ENCODE measurements around the gene TRABD2B.

- TF ChIP-seq CTCF (conservative IDR thresholded peaks at IDR 0.05; ENCODE audit: low read depth, low read length), result no peak
- TF ChIP-seq USF2 (IDR thresholded peaks at IDR 0.05; ENCODE audit: low read depth, low read length), result no peak
- no peak for TF ChIP-seq RAD21 (IDR thresholded peaks at IDR 0.05; ENCODE audit: low read length)
- TF ChIP-seq RCOR1 (IDR thresholded peaks at IDR 0.05; ENCODE audit: insufficient replicate concordance, low read length), result no peak
- no peak for TF ChIP-seq SMC3 (IDR thresholded peaks at IDR 0.05; ENCODE audit: low read depth, low read length)
- no peak for TF ChIP-seq POLR2A (IDR thresholded peaks at IDR 0.05; ENCODE audit: low read depth, low read length)
- TF ChIP-seq CEBPB (IDR thresholded peaks at IDR 0.05; ENCODE audit: low read depth, low read length), result no peak
- no peak for TF ChIP-seq MAFK (IDR thresholded peaks at IDR 0.05; ENCODE audit: low read depth, low read length)
Observed at GRCh38 chr1:47927165-47927564, 70.0 kb downstream of the TRABD2B start.
